GM21825 (cell line): ENCODE data around the gene CHCT1.
"Not testable (repeated sequence)": the region's sequence is repeated elsewhere in the genome, so short reads cannot be mapped to it uniquely, and the experiment has no call there.

Source experiments
- ATAC-seq: cut with Tn5 transposase; IDR thresholded peaks from one replicate; pipeline ENCODE4 v1.9.1; 2021; ENCODE audit warnings: mild to moderate bottlenecking, moderate library complexity; ENCODE audit not compliant: unreplicated experiment

Gene CHCT1

DNA sequence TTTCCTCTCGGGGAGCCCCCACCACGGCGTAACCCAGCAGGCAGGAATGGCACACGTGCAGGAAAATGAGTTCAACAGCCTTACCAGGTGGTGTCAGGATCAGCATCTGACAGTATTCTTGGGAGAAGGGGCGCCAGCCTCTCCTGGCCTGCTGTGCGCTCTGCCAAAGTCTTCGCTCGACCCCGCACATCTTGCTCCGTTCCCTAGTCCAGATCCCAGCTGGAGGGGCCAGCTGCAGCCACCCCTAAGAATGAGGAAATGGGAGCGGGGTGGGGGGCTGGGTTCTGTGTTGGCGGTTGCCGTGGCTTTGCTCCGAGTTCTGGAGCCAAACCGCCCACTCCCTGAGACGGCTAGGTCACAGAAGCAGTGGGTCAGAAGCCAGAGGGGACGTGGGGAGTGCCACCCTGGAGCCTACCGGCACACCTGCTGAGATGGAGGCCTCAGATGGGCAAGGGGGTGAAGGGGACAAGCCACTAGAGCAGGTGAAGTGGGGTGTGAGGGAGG lies at the start of gene CHCT1:
Gene CHCT1 (plus strand): TSS at position 328 of the 504 bp plus-strand sequence. CDS start 104 bp downstream, at position 432.
- ATAC-seq = no peak

DNA sequence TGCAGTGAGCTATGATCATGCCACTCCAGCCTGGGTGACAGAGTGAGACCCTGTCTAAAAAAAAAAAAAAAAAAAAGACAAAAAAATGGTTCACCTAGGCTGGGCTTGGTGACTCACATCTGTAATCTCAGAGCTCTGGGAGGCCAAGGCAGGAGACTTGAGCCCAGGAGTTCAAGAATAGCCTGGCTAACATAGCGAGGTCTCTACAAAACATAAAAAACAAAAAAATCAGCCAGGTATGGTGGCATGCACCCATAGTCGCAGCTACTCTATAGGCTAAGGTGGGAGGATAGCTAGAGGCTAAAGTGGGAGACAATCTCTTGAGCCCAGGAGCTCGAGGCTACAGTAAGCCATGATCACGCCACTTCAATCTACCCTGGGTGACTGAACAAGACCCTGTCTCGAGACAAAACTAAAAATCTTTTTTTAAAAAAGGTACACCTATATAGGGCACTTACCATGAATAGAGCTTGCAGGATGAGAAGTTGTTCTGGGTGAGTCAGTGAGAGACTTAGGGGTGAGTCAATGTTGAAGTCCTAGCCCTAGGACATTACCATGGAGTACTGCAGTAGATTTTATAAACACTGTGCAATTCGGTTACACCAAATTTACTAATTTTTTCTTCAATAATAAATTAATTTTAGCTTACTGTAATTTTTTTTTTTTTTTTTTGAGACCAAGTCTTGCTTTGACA lies 49.4 kb upstream of the CHCT1 start:
- no peak for ATAC-seq

DNA sequence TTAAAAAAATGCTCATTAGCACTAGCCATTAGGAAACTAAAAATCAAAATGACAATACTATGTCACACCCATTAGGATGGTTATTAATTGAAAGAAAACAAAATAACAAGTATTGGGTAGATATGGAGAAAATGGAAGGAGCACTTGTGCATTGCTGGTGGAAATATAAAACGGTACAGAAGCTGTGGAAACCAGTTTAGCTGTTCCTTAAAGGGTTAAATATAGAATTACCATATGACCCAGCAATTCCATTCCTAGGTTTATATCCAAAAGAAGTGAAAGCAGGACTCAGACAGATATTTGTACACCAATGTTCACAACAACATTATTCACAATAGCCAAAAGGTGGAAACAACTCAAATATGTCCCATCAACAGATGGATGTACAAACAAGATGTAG lies 44.1 kb upstream of the CHCT1 start:
- ATAC-seq = not testable (repeated sequence)

DNA sequence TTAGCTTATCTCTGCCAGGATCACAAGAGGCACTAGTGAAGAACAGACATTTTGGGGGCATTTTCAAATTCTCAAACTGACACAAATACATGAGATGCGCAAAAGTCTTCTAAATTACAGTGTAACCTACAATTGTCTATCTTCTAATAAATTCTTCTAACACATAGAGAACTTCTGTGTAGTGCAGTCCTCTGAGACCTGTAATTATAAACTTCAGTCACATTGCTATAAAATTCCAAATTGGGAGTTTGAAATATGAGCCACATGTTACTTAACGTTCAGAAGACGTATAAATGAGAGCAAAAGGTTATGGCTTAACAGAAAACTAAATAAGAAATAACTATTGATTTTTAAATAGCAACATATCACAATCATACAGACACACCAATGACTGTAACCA lies 42.8 kb upstream of the CHCT1 start:
- ATAC-seq = not testable (repeated sequence)

DNA sequence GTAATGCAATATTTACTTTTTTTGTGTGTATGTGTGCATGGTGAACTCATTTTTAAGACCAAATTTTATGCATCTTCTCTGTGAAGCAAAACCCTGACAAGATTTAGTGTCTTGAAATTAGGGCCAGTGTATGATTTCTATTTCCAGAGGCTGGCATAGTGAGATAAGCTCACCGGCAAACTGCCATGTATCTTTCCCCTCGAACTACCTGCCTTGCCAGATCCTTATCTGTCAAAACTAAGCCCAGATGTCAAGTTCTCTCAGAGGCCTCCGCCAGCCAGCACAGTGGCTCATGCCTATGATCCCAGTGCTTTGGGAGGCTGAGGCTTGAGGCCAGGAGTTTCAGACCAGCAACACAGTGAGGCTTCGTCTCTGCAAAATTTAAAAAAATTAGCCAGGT lies 40.3 kb upstream of the CHCT1 start:
- ATAC-seq = no peak

DNA sequence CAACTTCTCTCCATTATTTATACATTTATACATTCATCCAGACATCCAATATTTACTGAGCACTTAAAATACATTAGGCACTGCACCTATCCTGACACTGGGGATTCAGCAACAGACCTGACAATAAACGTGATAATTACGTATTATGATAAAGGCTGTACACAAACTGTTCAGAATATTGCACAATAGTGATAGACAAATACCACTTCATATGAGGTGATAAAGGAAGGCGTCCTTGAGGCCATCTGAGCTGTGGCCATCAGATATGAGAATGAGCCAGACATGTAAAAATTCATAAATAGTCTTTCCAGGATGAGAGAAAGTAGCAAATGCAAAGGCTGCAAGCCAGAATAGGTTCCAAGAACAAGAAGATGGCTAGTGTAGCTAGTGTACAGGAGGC lies 38.9 kb upstream of the CHCT1 start:
- ATAC-seq = no peak

DNA sequence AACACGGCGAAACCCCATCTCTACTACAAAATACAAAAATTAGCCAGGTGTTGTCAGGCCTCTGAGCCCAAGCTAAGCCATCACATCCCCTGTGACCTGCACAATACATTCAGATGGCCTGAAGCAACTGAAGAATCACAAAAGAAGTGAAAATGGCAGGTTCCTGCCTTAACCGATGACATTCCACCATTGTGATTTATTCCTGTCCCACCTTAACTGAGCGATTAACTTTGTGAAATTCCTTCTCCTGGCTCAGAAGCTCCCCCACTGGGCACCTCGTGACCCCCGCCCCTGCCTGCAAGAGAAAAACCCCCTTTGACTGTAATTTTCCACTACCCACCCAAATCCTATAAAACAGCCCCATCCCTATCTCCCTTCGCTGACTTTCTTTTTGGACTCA lies 37.4 kb upstream of the CHCT1 start:
- ATAC-seq = not testable (repeated sequence)

DNA sequence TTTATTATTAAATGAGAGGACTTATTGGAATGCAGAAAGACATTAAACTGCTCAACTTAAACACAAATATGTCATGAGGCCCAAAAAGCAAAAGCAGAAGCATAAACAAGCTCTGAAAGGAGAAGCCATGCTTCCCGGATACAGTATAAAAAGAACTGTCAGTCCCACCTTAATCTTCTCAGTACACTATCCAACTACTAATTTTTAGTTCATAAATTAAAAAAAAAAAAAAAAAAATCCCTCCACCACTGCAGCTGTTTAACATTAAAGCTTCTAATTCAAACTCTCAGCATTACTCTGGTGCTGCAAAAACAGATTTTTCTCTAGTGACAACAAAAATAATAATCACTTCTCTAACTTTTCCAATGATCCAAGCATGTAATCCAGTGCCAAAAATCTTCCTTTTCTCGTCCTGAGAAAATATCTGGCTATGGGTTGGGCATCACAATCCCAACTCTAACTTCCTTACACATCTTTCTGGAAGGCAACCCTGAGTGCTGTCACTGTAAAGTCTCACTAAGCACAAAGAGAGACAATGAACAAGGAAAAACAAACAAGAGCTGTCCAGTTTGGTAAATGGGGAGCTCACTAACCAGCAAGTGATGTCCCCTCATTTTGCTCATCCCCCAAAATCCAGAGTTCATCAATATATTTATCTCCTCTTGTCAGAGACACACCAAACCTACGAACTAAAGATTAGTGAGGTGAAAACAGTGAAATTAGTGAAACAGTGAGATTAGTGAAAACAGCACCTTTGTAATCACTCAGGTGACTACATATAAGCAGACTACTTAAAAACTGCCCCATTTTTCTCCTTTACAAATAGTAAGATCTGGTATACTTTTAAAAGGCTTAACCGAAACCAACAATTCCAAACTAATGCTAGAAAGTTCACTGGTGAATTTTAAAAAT lies 35.9 kb upstream of the CHCT1 start:
- ATAC-seq = no peak

DNA sequence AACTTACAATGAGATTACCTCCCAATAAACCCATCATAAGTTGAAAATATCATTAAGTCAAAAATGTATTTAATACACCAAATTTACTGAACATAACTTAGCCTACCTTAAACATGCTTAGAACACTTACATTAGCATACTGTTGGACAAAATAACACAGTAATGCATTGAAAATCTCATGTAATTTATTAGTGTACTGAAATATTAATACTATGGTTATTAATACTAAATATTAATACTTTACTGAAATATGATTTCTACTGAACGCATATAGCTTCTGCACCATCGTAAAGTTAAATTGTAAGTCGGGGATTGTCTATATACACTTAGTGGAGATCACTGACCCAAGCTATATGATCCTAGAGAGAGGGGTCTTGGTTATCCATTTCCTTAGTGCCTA lies 34.6 kb upstream of the CHCT1 start:
- no peak for ATAC-seq

DNA sequence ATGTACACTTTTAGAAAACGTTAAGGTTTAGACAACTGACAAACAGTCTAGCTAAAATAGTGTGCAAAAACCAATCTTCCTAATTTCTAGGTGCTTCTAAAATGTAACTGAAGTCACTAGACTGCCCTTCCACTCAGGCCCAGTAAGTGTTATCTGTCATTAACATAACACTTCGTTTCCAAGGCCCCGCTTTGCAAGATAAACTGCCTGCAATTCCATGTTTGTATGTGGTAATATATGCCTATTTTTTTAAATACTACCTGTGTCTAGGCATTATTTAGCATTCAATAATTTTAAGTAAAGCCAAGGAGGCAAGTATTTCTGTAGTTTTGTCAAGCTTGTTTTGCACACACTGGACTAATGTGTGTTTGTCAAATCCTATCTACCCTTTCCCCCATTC lies 33.5 kb upstream of the CHCT1 start:
- ATAC-seq = no peak

DNA sequence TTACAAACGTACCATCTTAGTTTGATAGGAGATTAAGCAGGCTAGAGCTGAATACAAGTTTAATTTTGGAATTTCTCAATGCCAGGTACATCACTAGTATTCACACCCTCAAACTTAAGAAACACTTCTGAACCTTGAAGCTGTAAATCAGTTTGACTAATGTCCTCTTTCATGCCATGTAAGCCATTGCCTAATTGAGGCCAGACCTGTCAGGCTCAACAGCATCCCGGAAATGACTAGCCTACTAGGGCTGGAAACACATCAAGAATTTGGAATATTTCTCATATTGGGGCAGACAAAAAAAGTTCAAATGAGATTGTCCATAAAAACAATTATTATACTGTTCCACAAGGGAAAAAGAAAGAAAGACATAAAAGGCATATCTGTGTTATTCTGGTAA lies 32.1 kb upstream of the CHCT1 start:
- ATAC-seq = no peak

DNA sequence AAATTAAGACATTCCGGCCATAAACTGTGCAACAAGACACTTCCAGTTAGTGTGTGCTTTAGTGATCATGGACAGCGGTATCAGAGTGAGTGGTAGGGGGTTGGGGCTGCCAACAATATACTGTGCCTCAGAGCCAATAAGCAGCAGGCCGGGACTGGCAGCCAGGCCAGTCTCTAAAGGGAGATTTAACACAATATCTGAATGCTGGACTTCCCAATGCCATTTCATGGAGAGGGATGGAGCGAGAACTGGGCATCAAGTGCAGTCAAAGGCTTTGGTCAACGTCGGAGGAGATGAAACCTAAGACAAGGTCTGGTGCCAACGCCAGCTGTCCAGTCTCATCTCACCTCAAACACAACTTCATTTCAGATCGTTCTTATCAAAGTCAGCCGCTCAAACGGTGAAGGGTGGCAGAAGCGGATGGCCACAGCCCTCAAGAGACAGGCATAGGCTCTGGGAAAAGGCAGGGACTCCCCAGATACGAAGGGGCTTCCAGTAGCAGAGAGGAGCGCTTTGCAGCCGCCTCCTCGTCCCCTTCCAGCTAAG lies 31.3 kb upstream of the CHCT1 start:
- no peak for ATAC-seq

DNA sequence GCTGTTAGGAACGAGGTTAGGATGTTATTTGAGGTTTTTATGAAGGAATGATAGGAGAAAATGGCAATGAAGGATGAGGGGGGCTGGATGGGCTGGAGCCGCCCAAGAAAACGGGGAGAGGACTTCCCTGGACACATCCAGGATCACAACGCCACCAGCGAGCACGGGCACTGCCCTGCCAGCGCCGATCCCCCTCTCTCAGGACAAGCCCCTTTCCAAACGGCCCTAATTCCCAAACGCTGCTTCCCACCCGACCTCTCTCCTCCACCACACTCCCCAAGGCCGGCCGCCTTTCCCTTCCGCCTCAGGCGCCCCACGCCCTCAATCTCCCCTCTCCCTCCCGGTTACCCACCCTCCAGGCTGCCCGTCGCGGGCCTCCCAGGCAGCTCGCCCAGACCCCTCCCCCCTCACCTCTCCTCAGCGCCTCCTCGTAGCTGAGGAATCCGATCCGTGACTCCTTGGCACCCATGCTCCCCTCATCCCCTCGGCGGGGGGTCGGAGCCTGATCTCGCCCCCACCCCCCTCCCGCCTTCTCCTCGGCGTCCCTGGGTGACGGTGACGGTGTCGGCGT lies 30.7 kb upstream of the CHCT1 start:
- peak; percentile 15 for ATAC-seq

DNA sequence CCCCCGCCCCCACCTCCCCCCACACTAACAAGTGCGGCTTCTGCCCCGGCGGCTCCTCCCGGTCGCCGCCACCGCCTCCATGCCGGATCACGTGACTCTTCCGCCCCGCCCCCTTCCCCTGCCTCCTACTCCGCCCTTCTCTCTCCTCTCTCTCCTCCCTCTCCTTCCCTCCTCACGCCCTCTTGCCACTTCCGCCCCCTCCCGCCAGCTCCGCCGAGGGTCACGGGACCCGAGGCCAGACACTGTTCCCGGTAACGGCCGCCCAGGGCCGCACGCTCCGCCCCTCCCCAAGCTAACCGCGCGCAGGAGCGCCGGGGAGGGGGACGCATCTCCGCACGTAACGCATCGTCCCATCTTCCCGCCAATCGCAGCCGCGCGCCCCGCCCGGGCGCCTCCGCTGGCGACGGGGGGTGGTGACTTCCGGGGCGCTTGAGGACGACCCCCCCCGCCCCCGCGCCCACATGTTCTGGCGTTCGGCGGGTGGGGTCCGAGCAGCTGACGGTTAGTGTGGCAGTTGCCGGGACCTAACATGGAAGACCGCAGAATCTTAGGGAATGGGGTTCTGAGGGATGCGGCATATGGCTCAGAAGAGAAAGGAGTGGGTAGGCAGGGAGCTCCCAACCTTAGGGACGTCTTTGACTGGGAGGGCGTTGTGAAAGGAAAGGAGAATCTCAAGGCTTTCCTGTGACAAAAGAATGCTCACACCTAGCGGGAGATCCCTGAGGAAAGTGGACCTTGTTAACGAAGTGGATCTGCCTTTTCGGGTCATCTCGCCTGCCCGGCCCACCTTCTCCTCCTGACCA lies 30.0 kb upstream of the CHCT1 start, which contains the start of gene USP32:
Gene USP32 (minus strand): TSS at position 92 of the 803 bp plus-strand sequence. CDS start 194 bp downstream, outside the sequence.
- ATAC-seq = peak; percentile 87

DNA sequence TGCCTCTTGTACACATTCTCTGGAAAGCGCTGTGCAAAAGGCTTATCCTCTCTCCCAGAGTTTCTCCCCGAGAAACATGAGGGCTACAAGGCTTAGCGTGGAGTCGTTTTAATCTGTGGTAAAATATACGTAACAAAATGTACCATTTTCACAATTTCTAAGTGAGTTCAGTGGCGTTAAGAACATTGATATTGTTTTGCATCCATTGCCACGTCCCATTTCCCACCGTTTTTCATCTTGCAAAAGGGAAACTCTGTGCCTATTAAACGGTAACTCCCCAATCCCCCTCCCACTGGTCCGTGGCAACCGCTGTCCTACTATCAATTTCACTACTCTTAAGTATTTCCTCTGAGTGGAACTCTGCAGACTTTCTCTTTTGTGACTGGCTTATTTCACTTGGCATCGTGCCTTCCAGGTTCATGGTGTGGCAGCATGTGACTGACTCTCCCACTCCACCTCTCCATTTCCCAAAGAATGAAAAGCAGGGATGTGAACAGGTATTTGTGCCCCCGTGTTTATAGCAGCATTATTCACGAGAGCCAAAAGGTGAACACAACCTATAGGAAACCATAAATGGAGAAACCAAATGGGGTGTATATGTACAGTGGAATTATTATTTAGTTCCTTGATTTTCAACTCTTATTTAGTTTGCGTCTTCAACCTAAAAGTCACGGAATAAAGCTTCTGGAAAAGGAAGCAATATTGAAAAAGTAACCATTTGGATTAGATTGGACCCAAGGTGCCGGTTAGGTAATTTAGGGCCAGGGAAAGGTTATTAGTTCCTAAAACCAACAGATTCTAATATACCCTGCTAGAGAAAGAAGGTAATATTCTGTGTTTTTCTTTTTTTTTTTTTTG lies 29.2 kb upstream of the CHCT1 start:
- ATAC-seq = no peak

DNA sequence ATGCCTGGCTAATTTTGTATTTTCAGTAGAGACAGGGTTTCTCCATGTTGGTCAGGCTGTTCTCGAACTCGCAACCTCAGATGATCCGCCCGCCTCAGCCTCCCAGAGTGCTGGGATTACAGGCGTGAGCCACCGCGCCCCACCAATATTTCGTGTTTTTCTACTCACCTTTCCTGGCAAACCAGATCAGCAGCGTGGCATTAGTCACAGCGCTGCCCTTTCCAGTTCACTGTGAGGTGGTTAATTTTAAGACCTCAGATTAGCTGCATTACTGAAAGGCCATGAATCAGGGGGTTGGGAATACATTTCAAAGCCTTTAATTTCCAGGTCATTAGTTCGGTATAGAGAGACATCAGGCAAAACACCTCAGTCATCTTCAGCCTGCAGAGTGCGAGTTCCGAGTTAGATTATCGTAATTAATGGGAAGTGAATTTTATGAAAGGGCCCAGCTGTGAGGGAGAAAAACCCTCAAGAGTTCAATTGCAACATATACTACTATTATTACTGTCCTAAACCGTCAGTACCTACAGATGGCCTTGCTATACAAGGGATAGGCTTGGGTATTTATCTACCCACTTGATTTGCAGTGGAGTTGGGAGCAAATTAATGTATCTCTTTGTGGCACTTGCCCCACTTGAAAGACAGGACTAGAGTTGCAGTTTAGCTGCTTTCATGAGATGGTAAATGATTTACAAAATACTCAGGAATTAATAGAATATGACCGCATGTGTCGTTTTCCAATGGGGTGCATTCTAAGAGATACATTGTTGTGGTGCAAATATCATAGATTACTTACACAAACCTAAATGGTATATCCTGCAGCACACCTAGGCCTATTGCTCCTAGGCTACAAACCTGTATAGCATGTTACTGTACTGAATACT lies 28.2 kb upstream of the CHCT1 start:
- ATAC-seq = no peak

DNA sequence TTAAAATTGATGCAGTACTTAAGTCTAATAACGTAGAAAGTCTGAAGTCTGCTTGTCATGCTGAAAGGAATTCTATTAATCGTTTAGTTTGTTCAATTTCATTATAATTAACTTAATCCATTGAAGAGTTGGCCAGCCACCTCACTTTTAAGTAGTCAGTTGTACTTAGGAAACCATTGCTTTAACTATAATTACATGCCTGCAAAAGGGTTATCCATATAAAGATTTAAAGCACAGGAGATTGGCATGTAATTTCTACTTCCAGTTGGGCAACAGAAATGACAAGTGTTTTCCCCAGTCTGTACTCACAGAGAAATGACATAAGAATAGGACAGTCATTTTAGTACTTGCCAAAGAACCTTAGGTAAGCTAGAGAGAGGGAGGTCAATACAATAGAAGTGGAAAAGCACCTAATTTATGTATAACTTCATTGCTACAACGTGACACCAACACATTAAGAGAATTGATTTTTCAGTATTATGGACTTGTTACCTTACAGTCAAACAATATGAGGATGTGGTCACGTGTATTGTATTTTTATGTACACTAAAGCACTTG lies 26.7 kb upstream of the CHCT1 start:
- no peak for ATAC-seq

DNA sequence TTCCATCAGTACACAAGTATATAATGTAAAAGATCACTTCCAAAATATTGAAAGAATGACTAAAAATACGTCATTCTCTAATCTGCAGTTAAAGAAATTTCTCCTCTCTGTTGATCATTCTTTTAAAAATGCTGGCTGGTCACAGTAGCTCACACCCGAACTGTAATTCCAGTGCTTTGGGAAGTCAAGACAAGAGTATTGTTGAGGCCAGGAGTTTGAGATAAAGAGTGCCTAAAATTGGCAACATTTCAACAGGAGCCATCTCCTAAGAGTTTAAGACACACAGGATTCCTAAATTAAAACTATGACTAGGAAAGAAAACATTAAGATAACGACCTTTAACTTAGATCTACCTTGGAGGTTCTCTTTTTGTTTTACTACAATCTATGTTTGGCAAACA lies 25.9 kb upstream of the CHCT1 start:
- ATAC-seq = no peak
